Mesenchymal stem cell (in vitro differentiated cells and primary cell): ENCODE results near the gene SMARCC1.
A peak's percentile ranks its signal among the peaks of the same experiment; 100 is the strongest.

Experiments
- DNase-seq: peaks from one replicate; pipeline ENCODE4 v3.0.0-alpha.2; 2013
- H2AFZ ChIP-seq: one replicate; pipeline ENCODE4 v1.6.1; 2013; ENCODE audit warnings: low read depth, mild to moderate bottlenecking, control low read depth, inconsistent platforms, low read length, moderate library complexity
- H2AK5ac ChIP-seq: 2 replicates; pipeline ENCODE4 v1.6.1; 2013; ENCODE audit warnings: low read length, moderate library complexity, mild to moderate bottlenecking, inconsistent platforms; ENCODE audit not compliant: severe bottlenecking
- H2BK120ac ChIP-seq: one replicate; pipeline ENCODE4 v1.6.1; 2013; ENCODE audit warnings: low read depth, mild to moderate bottlenecking, inconsistent platforms, low read length, moderate library complexity
- H2BK12ac ChIP-seq, 2 experiments: one replicate each; pipeline ENCODE4 v1.6.1; 2013; ENCODE audit warnings: inconsistent platforms in 2 of 2, low read length in 2 of 2, mild to moderate bottlenecking in 2 of 2, moderate library complexity in 2 of 2, control low read depth in 1 of 2
- H2BK15ac ChIP-seq: one replicate; pipeline ENCODE4 v1.6.1; 2013; ENCODE audit warnings: mild to moderate bottlenecking, low read depth, inconsistent platforms; ENCODE audit not compliant: poor library complexity, severe bottlenecking
- H2BK5ac ChIP-seq: 2 replicates; pipeline ENCODE4 v1.6.1; 2013; ENCODE audit warnings: low read depth, mild to moderate bottlenecking, low read length, control low read depth, inconsistent platforms; ENCODE audit not compliant: poor library complexity, severe bottlenecking
- H3K14ac ChIP-seq, 2 experiments: one replicate each; pipeline ENCODE4 v1.6.1; 2013; ENCODE audit warnings: inconsistent platforms in 2 of 2, low read length in 2 of 2, control low read depth in 1 of 2, mild to moderate bottlenecking in 1 of 2, moderate library complexity in 1 of 2
- H3K18ac ChIP-seq, 2 experiments: one replicate each; pipeline ENCODE4 v1.6.1; 2013; ENCODE audit warnings: inconsistent platforms in 2 of 2, low read length in 2 of 2, control low read depth in 1 of 2, low read depth in 1 of 2, mild to moderate bottlenecking in 1 of 2
- H3K23ac ChIP-seq, 2 experiments: one replicate each; pipeline ENCODE4 v1.6.1; 2013; ENCODE audit warnings: inconsistent platforms in 2 of 2, low read length in 2 of 2, mild to moderate bottlenecking in 2 of 2, moderate library complexity in 2 of 2, control low read depth in 1 of 2
- H3K27ac ChIP-seq: 2 replicates; pipeline ENCODE4 v1.5.1; 2013; ENCODE audit warnings: mild to moderate bottlenecking, moderate library complexity, low read length, control low read depth, inconsistent platforms; ENCODE audit not compliant: poor library complexity, severe bottlenecking
- H3K27me3 ChIP-seq, 2 experiments: 2 replicates each; pipeline versions ENCODE4 v1.6.1 to v1.7.0; 2013; ENCODE audit warnings: low read length in 2 of 2, mild to moderate bottlenecking in 2 of 2, moderate library complexity in 2 of 2, control low read depth in 1 of 2, inconsistent platforms in 1 of 2; ENCODE audit not compliant: control insufficient read depth in 1 of 2, insufficient read depth in 1 of 2
- H3K36me3 ChIP-seq, 2 experiments: 2 replicates each; pipeline versions ENCODE4 v1.6.1 to v1.7.0; 2013; ENCODE audit warnings: low read length in 2 of 2, control low read depth in 1 of 2, inconsistent platforms in 1 of 2, low read depth in 1 of 2, mild to moderate bottlenecking in 1 of 2; ENCODE audit not compliant: insufficient read depth in 2 of 2, control insufficient read depth in 1 of 2
- H3K4ac ChIP-seq, 2 experiments: one replicate each; pipeline ENCODE4 v1.6.1; 2013; ENCODE audit warnings: inconsistent platforms in 2 of 2, low read length in 2 of 2, mild to moderate bottlenecking in 2 of 2, moderate library complexity in 2 of 2, control low read depth in 1 of 2, low read depth in 1 of 2
- H3K4me1 ChIP-seq: 2 replicates; pipeline ENCODE4 v1.6.1; 2013; ENCODE audit warnings: low read depth, low read length, control low read depth; ENCODE audit not compliant: control insufficient read depth, insufficient read depth
- H3K4me2 ChIP-seq: 2 replicates; pipeline ENCODE4 v1.6.1; 2013; ENCODE audit warnings: low read length, mild to moderate bottlenecking, inconsistent platforms; ENCODE audit not compliant: poor library complexity, severe bottlenecking
- H3K4me3 ChIP-seq, 2 experiments: 2 replicates each; pipeline versions ENCODE4 v1.5.1 to v1.7.0; 2013; ENCODE audit warnings: low read length in 2 of 2, mild to moderate bottlenecking in 2 of 2, control low read depth in 1 of 2, low read depth in 1 of 2; ENCODE audit not compliant: insufficient read depth in 1 of 2
- H3K79me1 ChIP-seq: replicated peaks from 2 replicates; pipeline ENCODE4 v1.6.1; 2013; ENCODE audit warnings: mild to moderate bottlenecking, control low read depth, low read length, inconsistent platforms; ENCODE audit not compliant: poor library complexity, severe bottlenecking
- H3K9ac ChIP-seq: 2 replicates; pipeline ENCODE4 v1.7.0; 2013; ENCODE audit warnings: mild to moderate bottlenecking, low read length, moderate library complexity
- H3K9me3 ChIP-seq: 2 replicates; pipeline ENCODE4 v1.7.0; 2013; ENCODE audit warnings: mild to moderate bottlenecking, low read length; ENCODE audit not compliant: control insufficient read depth
- H4K8ac ChIP-seq: one replicate; pipeline ENCODE4 v1.6.1; 2013; ENCODE audit warnings: inconsistent platforms, mild to moderate bottlenecking, low read length, moderate library complexity
- H4K91ac ChIP-seq: one replicate; pipeline ENCODE4 v1.6.1; 2013; ENCODE audit warnings: mild to moderate bottlenecking, low read length, inconsistent platforms
- WGBS: methylation state at CpG from one replicate; pipeline ENCODE4 v1.1.7; 2013; ENCODE audit warnings: mixed read lengths; 5-methylcytosine and 5-hydroxymethylcytosine counted together

SMARCC1 gene

GRCh38 chr3:47605652-47606051 lies 176.0 kb downstream of the SMARCC1 start:
- no peak overlapping the region for H2AK5ac ChIP-seq
- DNase-seq = peak; percentile 19
- no peak overlapping the region for H2BK5ac ChIP-seq
- H3K9me3 ChIP-seq = no peaks in the 10 kb centered on the region
- no peak overlapping the region for H3K14ac ChIP-seq
- no peak overlapping the region for H3K23ac ChIP-seq
- H3K4ac ChIP-seq = no peak overlapping the region
- no peak overlapping the region for H2BK120ac ChIP-seq
- peaks cover 7% of the 10 kb centered on the region for H3K4me1 ChIP-seq
- H3K79me1 ChIP-seq = peaks cover 29% of the 10 kb centered on the region
- peaks cover 19 to 60% of the 10 kb centered on the region in 2 experiments for H3K36me3 ChIP-seq
- H3K27ac ChIP-seq = peak overlapping the region; percentile 72
- no peak overlapping the region for H2BK15ac ChIP-seq
- no peak overlapping the region for H4K8ac ChIP-seq
- H2AFZ ChIP-seq = no peak overlapping the region
- peak overlapping the region; percentile 29 for H3K4me2 ChIP-seq
- H4K91ac ChIP-seq = no peak overlapping the region
- no peak overlapping the region for H3K4me3 ChIP-seq
- H3K27me3 ChIP-seq = no peaks in the 10 kb centered on the region
- H3K9ac ChIP-seq = no peak overlapping the region
- H3K18ac ChIP-seq = no peak overlapping the region
- H2BK12ac ChIP-seq = no peak overlapping the region
- WGBS = no CpG with 5 or more reads among the region's 2 CpGs

- no peak overlapping the region for H3K18ac ChIP-seq
- no peak overlapping the region for H3K4me3 ChIP-seq
- no peaks in the 10 kb centered on the region for H3K9me3 ChIP-seq
- 94% methylated on average over 1 of the region's 2 CpGs for WGBS
- H2BK12ac ChIP-seq = no peak overlapping the region
- no peak overlapping the region for H4K8ac ChIP-seq
- peaks cover 36% of the 10 kb centered on the region for H3K79me1 ChIP-seq
- H3K4me2 ChIP-seq = no peak overlapping the region
- H3K23ac ChIP-seq = no peak overlapping the region
- H2BK5ac ChIP-seq = no peak overlapping the region
- no peak overlapping the region for H3K4ac ChIP-seq
- no peak overlapping the region for H4K91ac ChIP-seq
- no peak for DNase-seq
- H3K4me1 ChIP-seq = peaks cover 7% of the 10 kb centered on the region
- no peak overlapping the region for H2AK5ac ChIP-seq
- no peak overlapping the region for H3K14ac ChIP-seq
- no peak overlapping the region for H2BK15ac ChIP-seq
- H3K27me3 ChIP-seq = no peaks in the 10 kb centered on the region
- H2BK120ac ChIP-seq = no peak overlapping the region
- H3K9ac ChIP-seq = no peak overlapping the region
- peaks cover 15 to 59% of the 10 kb centered on the region in 2 experiments for H3K36me3 ChIP-seq
- no peak overlapping the region for H3K27ac ChIP-seq
- H2AFZ ChIP-seq = no peak overlapping the region
These were observed 177.5 kb downstream of the SMARCC1 start for GRCh38 chr3:47604145-47604544.

GRCh38 chr3:47603332-47603731 lies 178.4 kb downstream of the SMARCC1 start:
- Histone ChIP-seq H3K9me3 (no peaks in the 10 kb centered on the region), H2AK5ac (no peak overlapping the region), H3K36me3 (peaks cover 11 to 53% of the 10 kb centered on the region in 2 experiments), H4K91ac (no peak overlapping the region), H2BK12ac (no peak overlapping the region), H3K23ac (no peak overlapping the region), H3K18ac (no peak overlapping the region), H4K8ac (no peak overlapping the region), H3K4me3 (no peak overlapping the region), H3K79me1 (peaks cover 36% of the 10 kb centered on the region), H3K4me1 (peaks cover 7% of the 10 kb centered on the region), H2AFZ (no peak overlapping the region), H3K27me3 (no peaks in the 10 kb centered on the region), H2BK15ac (no peak overlapping the region), H3K4ac (no peak overlapping the region), H3K4me2 (no peak overlapping the region), H3K14ac (no peak overlapping the region), H2BK120ac (no peak overlapping the region), H2BK5ac (no peak overlapping the region), H3K27ac (no peak overlapping the region), H3K9ac (no peak overlapping the region)
- no peak for DNase-seq

- 89% methylated on average over 3 of the region's 3 CpGs for WGBS
- Histone ChIP-seq H3K23ac (no peak overlapping the region), H3K4me1 (peaks cover 7% of the 10 kb centered on the region), H2BK120ac (no peak overlapping the region), H3K4me2 (no peak overlapping the region), H3K27me3 (no peaks in the 10 kb centered on the region), H3K4ac (no peak overlapping the region), H2AK5ac (no peak overlapping the region), H3K9me3 (no peaks in the 10 kb centered on the region), H3K79me1 (peaks cover 34% of the 10 kb centered on the region), H3K14ac (no peak overlapping the region), H4K8ac (no peak overlapping the region), H2BK5ac (no peak overlapping the region), H3K36me3 (peaks cover 18 to 41% of the 10 kb centered on the region in 2 experiments), H3K9ac (no peak overlapping the region), H3K18ac (no peak overlapping the region), H2BK12ac (no peak overlapping the region), H3K4me3 (no peak overlapping the region), H4K91ac (no peak overlapping the region), H2BK15ac (no peak overlapping the region), H3K27ac (no peak overlapping the region), H2AFZ (no peak overlapping the region)
- DNase-seq = no peak
These were observed 180.4 kb downstream of the SMARCC1 start for GRCh38 chr3:47601281-47601680.
